Measurements from ENCODE around the gene TAB2. TPM values are rescaled to one million over a fixed set of nuclear protein-coding genes. Genes with fewer than 3 reads are reported as not detected.
A peak's percentile ranks its signal among the peaks of the same experiment; 100 is the strongest.

Gene TAB2, protein sequence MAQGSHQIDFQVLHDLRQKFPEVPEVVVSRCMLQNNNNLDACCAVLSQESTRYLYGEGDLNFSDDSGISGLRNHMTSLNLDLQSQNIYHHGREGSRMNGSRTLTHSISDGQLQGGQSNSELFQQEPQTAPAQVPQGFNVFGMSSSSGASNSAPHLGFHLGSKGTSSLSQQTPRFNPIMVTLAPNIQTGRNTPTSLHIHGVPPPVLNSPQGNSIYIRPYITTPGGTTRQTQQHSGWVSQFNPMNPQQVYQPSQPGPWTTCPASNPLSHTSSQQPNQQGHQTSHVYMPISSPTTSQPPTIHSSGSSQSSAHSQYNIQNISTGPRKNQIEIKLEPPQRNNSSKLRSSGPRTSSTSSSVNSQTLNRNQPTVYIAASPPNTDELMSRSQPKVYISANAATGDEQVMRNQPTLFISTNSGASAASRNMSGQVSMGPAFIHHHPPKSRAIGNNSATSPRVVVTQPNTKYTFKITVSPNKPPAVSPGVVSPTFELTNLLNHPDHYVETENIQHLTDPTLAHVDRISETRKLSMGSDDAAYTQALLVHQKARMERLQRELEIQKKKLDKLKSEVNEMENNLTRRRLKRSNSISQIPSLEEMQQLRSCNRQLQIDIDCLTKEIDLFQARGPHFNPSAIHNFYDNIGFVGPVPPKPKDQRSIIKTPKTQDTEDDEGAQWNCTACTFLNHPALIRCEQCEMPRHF
- 20.5 and 25.1 TPM in 2 replicates for total RNA-seq

DNA sequence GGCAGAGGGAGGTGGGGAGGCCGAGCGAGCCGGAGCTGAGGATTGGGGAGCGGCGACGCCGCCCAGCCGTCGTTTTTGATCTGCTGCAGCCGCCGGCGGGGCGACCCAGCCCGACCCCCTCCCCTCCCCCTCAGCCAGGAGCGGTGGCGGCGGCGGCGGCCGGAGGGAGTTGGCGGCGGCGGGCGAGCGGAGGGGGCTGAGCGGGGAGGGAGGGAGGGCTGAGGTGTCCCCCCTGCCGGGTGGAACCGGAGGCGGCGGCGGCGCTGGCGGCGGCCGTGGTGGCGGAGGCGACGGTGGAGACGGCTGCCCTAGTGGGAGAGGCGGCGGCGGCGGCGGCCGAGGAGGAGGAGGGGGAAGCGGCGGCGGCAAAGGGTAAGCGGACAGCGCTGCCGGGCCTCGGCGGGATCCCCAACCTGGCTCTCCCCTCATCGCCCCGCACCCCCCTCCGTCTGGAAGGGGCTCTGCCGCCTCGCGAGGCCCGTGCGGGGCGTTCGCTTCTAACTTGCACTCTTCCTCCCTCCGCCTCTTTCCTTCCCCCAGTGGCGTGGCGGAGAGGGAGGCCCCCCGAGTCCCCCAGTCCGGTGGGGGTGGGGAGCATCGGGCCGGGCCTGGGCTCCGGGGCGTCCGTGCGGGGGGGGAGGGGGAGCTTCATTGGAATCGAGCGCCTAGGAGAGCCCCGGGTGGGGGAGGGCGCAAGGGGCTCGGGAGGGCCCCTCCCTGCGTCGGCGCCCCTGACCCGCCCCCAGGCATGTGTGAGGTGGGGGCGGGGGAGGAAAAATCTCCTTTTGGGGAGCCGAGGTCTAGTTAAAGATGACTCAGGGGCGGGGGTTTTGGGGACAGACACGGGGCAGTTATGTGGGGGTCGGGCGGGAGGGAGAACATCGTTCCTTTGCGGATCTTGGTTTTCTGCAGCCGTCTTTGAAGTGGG lies at the start of gene TAB2:
TAB2 (plus strand) TSS at position 69 of the 928 bp plus-strand sequence. CDS start 52,286 bp downstream, outside the sequence.
- FAIRE-seq (no peak), DNase-seq (ENCODE audit: low read depth) (no peak)
- Histone ChIP-seq H3K36me3 (ENCODE audit: control insufficient read depth, insufficient read depth, low read length) (no peaks in the 10 kb centered on the region), H3K4me3 (ENCODE audit: low read depth, low read length) (peak within 1 kb of the TSS; percentile 94), H3K27me3 (ENCODE audit: control insufficient read depth, insufficient read depth, low read length) (no peaks in the 10 kb centered on the region)
- TF ChIP-seq, protein P1, sequence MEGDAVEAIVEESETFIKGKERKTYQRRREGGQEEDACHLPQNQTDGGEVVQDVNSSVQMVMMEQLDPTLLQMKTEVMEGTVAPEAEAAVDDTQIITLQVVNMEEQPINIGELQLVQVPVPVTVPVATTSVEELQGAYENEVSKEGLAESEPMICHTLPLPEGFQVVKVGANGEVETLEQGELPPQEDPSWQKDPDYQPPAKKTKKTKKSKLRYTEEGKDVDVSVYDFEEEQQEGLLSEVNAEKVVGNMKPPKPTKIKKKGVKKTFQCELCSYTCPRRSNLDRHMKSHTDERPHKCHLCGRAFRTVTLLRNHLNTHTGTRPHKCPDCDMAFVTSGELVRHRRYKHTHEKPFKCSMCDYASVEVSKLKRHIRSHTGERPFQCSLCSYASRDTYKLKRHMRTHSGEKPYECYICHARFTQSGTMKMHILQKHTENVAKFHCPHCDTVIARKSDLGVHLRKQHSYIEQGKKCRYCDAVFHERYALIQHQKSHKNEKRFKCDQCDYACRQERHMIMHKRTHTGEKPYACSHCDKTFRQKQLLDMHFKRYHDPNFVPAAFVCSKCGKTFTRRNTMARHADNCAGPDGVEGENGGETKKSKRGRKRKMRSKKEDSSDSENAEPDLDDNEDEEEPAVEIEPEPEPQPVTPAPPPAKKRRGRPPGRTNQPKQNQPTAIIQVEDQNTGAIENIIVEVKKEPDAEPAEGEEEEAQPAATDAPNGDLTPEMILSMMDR (IDR thresholded peaks at IDR 0.05; ENCODE audit: insufficient read depth, low read length, severe bottlenecking): no peak

DNA sequence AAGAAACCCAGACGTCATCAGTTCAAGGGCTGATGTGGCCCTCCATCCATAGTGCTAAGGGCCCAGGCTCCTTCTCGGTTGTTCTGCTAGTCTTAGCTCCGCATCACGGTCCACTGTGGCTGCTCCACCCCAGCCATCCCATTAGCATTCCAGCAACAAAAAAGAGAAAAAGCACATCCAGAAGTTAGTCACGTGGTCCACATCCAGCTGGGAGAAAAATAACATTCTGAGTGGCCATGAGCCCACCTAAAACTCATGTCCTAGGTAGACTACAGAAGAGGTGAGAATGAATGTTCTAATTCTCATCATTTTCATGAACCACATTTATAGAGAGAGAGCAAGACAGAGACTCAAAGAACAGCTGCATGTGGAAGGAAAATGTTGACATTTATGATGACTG lies 49.4 kb upstream of the TAB2 start:
- TF ChIP-seq, protein P1 (IDR thresholded peaks at IDR 0.05; ENCODE audit: insufficient read depth, low read length, severe bottlenecking): no peak
- FAIRE-seq (no peak), DNase-seq (ENCODE audit: low read depth) (no peak)
- Histone ChIP-seq H3K36me3 (ENCODE audit: control insufficient read depth, insufficient read depth, low read length) (no peaks in the 10 kb centered on the region), H3K27me3 (ENCODE audit: control insufficient read depth, insufficient read depth, low read length) (peaks cover 2% of the 10 kb centered on the region), H3K4me3 (ENCODE audit: low read depth, low read length) (no peak overlapping the region)

DNA sequence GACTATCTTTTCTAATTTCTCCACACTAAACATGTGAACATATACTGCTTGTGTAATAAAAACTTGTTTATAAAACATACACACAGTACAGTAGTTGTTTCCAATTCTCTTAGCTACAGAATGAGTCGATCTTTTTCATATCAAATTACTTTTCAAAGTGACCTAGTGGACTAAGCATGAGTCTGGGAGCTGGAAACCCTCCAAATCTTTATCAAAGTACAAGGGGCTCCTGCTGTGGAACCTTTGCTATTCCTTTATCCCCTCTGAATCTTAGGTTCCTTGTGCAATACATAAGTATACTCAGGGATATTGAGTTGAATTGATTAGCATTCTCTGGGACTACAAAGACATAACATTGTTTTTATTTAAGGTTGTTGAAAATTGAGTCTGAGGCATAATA lies 48.7 kb upstream of the TAB2 start:
- Histone ChIP-seq H3K27me3 (ENCODE audit: control insufficient read depth, insufficient read depth, low read length) (peaks cover 2% of the 10 kb centered on the region), H3K4me3 (ENCODE audit: low read depth, low read length) (no peak overlapping the region), H3K36me3 (ENCODE audit: control insufficient read depth, insufficient read depth, low read length) (no peaks in the 10 kb centered on the region)
- DNase-seq (ENCODE audit: low read depth) (no peak), FAIRE-seq (no peak)
- TF ChIP-seq, protein P1 (IDR thresholded peaks at IDR 0.05; ENCODE audit: insufficient read depth, low read length, severe bottlenecking): no peak

DNA sequence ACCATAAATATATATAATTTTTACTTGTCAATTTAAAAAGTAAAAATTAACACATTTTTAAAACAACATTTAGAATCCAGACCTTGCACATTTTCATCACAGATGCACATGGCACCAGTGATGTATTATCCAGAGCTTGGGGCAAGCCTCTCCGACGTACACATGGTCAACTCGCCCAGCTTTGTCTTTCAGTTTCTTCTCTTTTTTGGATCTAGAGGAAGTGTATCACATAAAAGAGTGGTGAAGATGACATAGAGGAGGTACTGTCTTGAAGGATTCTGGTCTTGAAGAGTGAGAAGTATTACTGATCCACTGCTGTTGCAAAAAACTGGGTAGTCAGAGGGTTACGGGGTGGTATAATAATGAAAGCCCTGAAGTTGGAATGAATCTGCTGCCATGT lies 46.9 kb upstream of the TAB2 start:
- DNase-seq (ENCODE audit: low read depth): no peak
- Histone ChIP-seq H3K27me3 (ENCODE audit: control insufficient read depth, insufficient read depth, low read length) (peaks cover 2% of the 10 kb centered on the region), H3K36me3 (ENCODE audit: control insufficient read depth, insufficient read depth, low read length) (no peaks in the 10 kb centered on the region), H3K4me3 (ENCODE audit: low read depth, low read length) (no peak overlapping the region)
- no peak for FAIRE-seq
- TF ChIP-seq, protein P1 (IDR thresholded peaks at IDR 0.05; ENCODE audit: insufficient read depth, low read length, severe bottlenecking): no peak

DNA sequence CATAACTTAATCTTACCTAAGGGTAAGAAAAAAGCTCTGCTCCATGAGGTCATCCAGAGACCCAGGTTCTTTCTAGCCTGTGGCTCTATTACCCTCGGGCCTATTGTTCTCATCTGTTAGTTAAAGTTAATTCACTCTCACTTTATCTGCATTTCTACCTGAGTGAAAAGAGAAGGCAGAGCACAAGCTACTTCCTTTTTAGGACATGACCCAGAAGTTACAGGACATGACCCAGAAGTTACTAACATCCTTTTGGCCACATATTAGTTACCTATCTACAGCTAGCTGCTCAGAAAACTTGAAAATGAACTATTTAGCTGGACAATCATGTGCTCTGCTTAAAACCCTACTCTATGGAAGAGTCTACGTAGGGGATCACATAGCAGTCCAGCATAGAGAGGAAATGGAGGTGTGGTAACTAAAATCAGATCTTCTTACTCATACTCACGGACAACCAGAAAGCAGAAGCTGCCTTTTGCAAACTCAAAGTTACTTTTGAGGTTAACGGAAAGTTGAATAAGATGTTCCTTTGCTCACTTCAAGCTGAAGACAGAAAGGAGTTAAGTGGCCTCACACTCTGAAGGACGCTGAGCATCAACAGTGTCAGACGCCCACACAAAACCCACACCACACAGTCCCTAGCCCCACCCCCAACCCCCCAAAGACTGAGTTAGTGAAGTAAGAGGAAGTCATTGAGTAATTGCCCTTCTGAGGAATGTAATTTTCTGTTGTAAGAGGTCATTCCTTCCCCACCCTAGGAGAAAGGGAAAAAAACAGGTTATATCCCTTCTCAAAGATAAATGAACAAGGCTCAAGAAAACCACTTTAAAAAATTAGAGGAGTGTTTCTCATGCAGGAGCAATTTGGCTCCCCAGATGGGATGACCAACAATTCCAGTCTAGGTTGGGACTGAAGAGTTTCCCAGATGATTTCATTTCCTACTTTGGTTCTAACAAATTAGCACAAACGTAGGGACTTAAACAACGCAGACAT lies 45.9 kb upstream of the TAB2 start:
- peak; percentile 66 for FAIRE-seq
- no peak for DNase-seq (ENCODE audit: low read depth)
- Histone ChIP-seq H3K4me3 (ENCODE audit: low read depth, low read length) (no peak overlapping the region), H3K27me3 (ENCODE audit: control insufficient read depth, insufficient read depth, low read length) (peaks cover 2% of the 10 kb centered on the region), H3K36me3 (ENCODE audit: control insufficient read depth, insufficient read depth, low read length) (no peaks in the 10 kb centered on the region)
- TF ChIP-seq, protein P1 (IDR thresholded peaks at IDR 0.05; ENCODE audit: insufficient read depth, low read length, severe bottlenecking): no peak

Data from bronchial epithelial cell (primary cell).